Activated T-helper 9 cell treated with anti-CD3 and anti-CD28 coated beads, Interleukin-2, amount 50 U/mL, for 16 hours (primary cell): ENCODE data around the gene FEM1B.

ENCODE experiments used
- DNase-seq: peaks from one replicate; pipeline ENCODE4 v3.0.0-alpha.2; 2020; ENCODE audit warnings: low read depth

FEM1B gene

GRCh38 chr15:68309024-68309423 is 31.5 kb downstream of the FEM1B start:
- no peak for DNase-seq

- no peak for DNase-seq
Observed at GRCh38 chr15:68310178-68310803, 32.7 kb downstream of the FEM1B start.

GRCh38 chr15:68310804-68311463 is 33.4 kb downstream of the FEM1B start:
- DNase-seq = no peak

GRCh38 chr15:68311464-68311835 is 33.9 kb downstream of the FEM1B start:
- DNase-seq = no peak

DNA sequence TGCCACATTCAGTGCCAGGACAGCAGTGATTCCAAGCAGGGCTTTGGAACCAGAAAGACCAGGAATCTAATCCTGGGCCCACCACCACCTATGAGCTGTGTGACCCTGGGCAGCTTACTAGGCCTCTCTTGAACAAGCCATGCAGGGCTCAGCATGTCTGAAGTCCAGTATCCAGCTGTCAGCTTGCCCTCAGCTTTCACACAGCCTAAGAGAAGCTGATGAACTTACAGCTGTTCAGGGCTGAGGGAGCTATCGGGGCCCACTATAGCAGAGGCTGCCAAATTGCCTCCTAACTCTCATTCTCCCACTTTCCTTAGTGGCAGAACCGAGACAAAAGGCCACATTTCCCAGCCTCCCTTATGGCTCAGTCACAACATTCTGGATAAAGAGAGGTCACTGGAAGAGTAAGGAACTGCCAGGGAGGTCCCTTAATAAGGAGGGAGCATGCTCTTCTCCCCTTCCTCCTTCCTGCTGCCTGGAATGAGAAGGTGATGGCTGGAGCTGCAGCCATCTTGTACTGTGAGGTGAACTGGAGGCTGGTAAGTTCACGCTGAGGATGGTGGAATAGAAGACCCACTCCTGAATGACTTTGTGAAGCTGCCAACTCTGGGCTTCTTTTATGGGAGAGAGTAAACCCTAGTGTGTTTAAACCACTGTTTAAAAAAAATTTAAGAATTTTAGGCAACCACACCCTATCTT is 34.5 kb downstream of the FEM1B start:
- DNase-seq = no peak

DNA sequence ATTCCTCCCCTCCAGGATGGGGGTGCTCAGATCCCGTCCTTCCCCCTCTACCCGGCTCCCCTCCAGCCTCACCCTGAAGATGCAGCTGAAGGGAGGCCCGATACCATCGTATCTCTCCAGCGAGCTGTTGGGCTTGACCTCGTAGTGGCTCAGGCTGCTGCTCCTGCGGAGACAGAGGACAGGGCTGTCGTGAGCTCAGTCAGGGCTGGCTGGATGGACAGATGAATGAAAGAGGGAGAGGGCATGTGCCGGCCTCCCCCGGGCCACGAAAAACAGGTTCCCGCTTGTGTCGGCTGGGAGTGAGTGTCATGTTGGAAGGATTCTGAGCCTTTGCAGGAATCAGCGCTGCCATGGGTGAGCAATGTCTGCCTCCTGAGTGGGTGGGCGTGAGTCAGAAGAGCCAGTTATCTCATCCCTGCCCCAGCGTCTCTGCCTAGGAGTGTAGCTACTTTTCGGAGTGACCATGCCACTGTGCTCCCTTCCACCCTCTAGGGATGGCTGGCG is 35.2 kb downstream of the FEM1B start:
- DNase-seq = no peak

GRCh38 chr15:68313501-68314410 is 36.2 kb downstream of the FEM1B start:
- no peak for DNase-seq

- DNase-seq = no peak
Observed at GRCh38 chr15:68314563-68314962, 37.0 kb downstream of the FEM1B start.

DNA sequence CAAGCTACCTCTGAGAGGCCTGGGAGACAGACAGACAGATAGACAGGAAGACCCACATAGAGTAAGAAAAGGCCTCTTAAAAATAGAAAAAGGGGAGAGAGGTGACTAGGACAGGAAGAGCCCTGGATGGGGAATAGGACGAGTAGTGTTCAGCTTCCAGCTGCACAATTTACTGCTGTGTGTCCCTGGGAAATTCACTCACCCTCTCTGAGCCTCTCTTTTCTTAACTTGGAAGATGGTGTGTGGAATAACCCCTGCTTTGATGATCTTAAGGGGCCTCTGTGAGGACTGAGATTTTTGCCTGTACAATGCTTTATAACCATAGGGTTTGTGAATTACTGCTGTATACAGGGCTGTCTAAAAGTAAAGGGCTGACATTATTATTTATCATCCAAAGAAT is 37.5 kb downstream of the FEM1B start:
- no peak for DNase-seq

GRCh38 chr15:68315495-68316031 is 38.0 kb downstream of the FEM1B start:
- DNase-seq = no peak

DNA sequence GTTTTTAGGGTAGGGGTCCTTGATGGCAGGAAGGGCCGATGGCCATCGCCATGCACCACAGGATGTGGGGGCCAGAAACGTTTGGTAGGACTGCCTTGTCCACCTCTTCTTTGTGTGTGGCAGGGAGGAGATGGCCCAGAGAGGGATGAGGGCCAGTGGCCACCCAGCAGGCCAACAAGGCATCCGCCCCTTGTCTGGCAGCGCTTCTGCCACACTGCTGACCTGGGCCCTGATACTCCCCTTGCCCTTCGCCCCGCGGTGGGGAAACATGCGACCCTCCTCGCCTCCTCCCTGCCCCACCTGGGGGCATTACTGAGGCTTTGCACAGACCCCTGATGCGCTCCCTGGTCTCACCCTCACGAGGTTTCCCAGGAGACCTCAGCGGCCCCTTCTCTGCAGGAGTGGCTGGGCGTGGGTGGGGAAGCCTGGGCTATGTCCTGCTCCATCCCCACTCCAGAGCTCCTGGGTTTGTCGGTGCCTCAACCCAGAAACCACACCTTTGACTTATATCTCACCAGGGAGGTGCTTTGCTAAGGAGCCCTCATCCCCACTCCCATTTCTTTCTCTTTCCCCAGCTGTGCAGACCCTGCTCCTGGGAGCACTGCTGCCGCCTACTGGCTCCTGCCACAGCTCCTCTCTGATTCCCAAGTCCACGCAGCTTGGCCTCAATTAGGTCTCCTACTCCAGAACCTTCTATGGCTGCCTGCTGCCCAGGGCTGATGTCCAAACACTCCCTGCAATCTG is 38.7 kb downstream of the FEM1B start:
- no peak for DNase-seq

GRCh38 chr15:68317281-68318007 is 39.9 kb downstream of the FEM1B start:
- DNase-seq = no peak

- no peak for DNase-seq
Observed at GRCh38 chr15:68318008-68318835, 40.7 kb downstream of the FEM1B start.

DNA sequence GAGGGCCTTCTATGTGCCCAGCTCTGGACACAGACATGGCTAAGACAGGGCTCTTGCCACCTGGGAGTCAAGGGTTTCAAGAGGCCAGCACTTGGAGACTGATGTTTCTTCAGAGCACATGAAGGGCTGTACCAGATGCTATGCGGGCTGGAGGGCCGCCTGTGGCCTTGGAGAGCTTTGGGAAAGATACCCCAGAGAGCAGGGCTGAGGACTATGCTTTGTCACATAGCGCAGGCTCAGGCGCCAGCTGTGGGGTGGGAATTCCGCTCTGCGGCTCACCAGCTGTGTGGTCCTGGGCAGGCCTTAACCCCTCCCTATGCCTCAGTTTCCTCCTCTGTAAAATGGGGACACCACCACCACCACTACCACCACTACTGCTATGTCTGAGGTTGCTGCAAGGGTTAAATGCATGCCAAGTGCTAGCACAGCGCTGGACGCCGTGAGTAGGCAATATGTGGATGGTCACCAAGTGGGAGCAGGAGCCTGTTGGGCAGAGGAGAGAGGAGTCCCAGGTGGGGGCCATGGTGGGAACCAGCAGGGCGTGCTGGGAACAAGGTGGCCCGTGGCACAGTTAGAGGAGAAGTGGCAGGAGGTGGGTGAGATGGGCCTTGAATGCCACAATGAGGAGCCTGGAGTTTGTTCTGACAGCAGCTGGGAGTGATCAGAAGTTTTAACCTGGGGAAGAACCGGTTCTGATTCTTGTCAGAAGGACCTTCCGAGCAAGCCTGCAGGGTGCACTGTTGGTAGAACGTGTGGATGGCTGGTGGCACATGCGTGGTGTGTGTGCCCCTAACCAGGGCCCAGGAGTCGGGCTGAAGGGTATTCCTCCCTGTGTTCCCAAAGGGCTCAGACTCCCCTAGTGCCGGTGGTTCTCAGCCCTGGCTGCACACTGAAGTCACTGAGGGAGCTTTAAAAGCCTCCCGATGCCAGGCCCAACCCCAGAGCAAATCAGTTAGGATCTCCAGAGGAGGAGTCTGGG is 41.7 kb downstream of the FEM1B start:
- no peak for DNase-seq

- no peak for DNase-seq
Observed at GRCh38 chr15:68319997-68320396, 42.5 kb downstream of the FEM1B start.

GRCh38 chr15:68321229-68321628 is 43.7 kb downstream of the FEM1B start:
- DNase-seq = no peak

- DNase-seq = no peak
Observed at GRCh38 chr15:68322796-68323195, 45.3 kb downstream of the FEM1B start.

DNA sequence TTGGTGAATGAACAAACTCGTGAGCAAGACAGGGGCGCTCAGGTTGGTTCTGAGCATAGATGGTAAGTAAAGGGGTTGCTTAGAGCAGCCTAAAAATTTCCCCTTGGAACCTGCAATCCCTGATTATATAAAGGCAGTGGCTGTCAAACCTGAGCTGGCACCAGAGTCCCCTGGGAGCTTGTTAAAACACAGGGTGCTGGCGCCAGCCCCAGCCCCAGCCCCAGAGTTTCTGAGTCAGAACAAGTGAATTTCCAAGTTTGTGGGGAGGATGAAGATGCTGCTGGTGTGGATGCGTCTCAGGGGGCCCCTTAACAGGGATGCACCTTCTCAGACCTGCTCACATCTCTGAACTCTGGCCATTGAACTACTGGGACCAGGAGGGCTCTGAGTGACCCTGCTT is 48.2 kb downstream of the FEM1B start:
- no peak for DNase-seq
